WTC11 (cell line): ENCODE results near the gene ATL1. TPM values are rescaled to one million over a fixed set of nuclear protein-coding genes. Genes with fewer than 3 reads are reported as not detected.

ENCODE experiments used
- ATAC-seq: fragments of 200-7000 bp; cut with Tn5 transposase; 2 replicates; pipeline ENCODE4 v1.10.0; 2021; ENCODE audit warnings: mild to moderate bottlenecking, moderate library complexity
- CTCF ChIA-PET: fragments of 300-600 bp; sonication (Branson Sonifier 250); formaldehyde crosslinking; loops from one replicate; lab custom pipeline; 2021; ENCODE audit warnings: antibody characterized with exemption; lab: Charles Lee
- POLR2A ChIA-PET: fragments of 350-600 bp; sonication (Branson Sonifier 250); formaldehyde crosslinking; loops from one replicate; lab custom pipeline; 2021; ENCODE audit warnings: antibody characterized with exemption; lab: Charles Lee
- DNase-seq: peaks from one replicate; pipeline ENCODE4 v3.0.0; 2021; ENCODE audit warnings: low spot score
- H3K27ac Mint-ChIP-seq: 2 replicates; pipeline ENCODE4 v1.8.0; 2021; ENCODE audit warnings: mixed read lengths
- H3K27me3 Mint-ChIP-seq: 2 replicates; pipeline ENCODE4 v1.8.0; 2021; ENCODE audit warnings: low read depth, mild to moderate bottlenecking, moderate library complexity, mixed read lengths
- H3K36me3 Mint-ChIP-seq: 2 replicates; pipeline ENCODE4 v1.8.0; 2021; ENCODE audit warnings: mixed read lengths
- H3K4me1 Mint-ChIP-seq: 2 replicates; pipeline ENCODE4 v1.8.0; 2022; ENCODE audit warnings: mixed read lengths
- H3K4me3 Mint-ChIP-seq: 2 replicates; pipeline ENCODE4 v1.8.0; 2021; ENCODE audit warnings: mild to moderate bottlenecking, moderate library complexity, mixed read lengths
- H3K9me3 Mint-ChIP-seq: 2 replicates; pipeline ENCODE4 v1.8.0; 2021; ENCODE audit warnings: mixed read lengths
- AR ChIP-seq: fragments of 250-450 bp; sonication (Bioruptor Pico); IDR thresholded peaks from 2 replicates; pipeline ENCODE4 v1.9.0; 2021; ENCODE audit warnings: mild to moderate bottlenecking
- ATF3 ChIP-seq: sonication (generic); formaldehyde crosslinking; conservative IDR thresholded peaks from 2 replicates; pipeline ENCODE4 v1.8.1; 2022; ENCODE audit warnings: mild to moderate bottlenecking, missing genetic modification reagents
- NR3C1 ChIP-seq: sonication (generic); formaldehyde crosslinking; conservative IDR thresholded peaks from 2 replicates; pipeline ENCODE4 v1.8.1; 2023; ENCODE audit warnings: low read depth, mild to moderate bottlenecking, missing genetic modification reagents
- ZNF396 ChIP-seq: fragments of 250-450 bp; sonication (Bioruptor Pico); IDR thresholded peaks from 2 replicates; pipeline ENCODE4 v1.8.0; 2021; ENCODE audit warnings: mild to moderate bottlenecking, moderate library complexity, borderline replicate concordance
- total RNA-seq: library from RNA; stranded (reverse); gene quantifications from 3 replicates; pipeline ENCODE4 v1.2.3, GENCODE V29; 2021
- TF ChIP-seq, protein P1 (sequence below): fragments of 250-450 bp; sonication (Bioruptor Pico); IDR thresholded peaks from 2 replicates; pipeline ENCODE4 v1.9.0; 2021; ENCODE audit warnings: mild to moderate bottlenecking, borderline replicate concordance
- TF ChIP-seq, protein P2 (sequence below): sonication (generic); formaldehyde crosslinking; IDR thresholded peaks from 2 replicates; pipeline ENCODE4 v1.8.0; 2022; ENCODE audit warnings: mild to moderate bottlenecking, missing genetic modification reagents
- TF ChIP-seq, protein P3 (sequence below): fragments of 200-600 bp; IDR thresholded peaks from 2 replicates; pipeline ENCODE4 v1.8.0; 2022; ENCODE audit warnings: antibody characterized with exemption

ATL1 gene
- total RNA-seq, 1 experiment from 2014 or later = 3.7 TPM

- TF ChIP-seq, protein P1, sequence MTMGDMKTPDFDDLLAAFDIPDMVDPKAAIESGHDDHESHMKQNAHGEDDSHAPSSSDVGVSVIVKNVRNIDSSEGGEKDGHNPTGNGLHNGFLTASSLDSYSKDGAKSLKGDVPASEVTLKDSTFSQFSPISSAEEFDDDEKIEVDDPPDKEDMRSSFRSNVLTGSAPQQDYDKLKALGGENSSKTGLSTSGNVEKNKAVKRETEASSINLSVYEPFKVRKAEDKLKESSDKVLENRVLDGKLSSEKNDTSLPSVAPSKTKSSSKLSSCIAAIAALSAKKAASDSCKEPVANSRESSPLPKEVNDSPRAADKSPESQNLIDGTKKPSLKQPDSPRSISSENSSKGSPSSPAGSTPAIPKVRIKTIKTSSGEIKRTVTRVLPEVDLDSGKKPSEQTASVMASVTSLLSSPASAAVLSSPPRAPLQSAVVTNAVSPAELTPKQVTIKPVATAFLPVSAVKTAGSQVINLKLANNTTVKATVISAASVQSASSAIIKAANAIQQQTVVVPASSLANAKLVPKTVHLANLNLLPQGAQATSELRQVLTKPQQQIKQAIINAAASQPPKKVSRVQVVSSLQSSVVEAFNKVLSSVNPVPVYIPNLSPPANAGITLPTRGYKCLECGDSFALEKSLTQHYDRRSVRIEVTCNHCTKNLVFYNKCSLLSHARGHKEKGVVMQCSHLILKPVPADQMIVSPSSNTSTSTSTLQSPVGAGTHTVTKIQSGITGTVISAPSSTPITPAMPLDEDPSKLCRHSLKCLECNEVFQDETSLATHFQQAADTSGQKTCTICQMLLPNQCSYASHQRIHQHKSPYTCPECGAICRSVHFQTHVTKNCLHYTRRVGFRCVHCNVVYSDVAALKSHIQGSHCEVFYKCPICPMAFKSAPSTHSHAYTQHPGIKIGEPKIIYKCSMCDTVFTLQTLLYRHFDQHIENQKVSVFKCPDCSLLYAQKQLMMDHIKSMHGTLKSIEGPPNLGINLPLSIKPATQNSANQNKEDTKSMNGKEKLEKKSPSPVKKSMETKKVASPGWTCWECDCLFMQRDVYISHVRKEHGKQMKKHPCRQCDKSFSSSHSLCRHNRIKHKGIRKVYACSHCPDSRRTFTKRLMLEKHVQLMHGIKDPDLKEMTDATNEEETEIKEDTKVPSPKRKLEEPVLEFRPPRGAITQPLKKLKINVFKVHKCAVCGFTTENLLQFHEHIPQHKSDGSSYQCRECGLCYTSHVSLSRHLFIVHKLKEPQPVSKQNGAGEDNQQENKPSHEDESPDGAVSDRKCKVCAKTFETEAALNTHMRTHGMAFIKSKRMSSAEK = no peak
- no peak for TF ChIP-seq AR (CRISPR knock-in tag)
- no peak for TF ChIP-seq ATF3 (CRISPR knock-in tag)
- TF ChIP-seq, protein P2, sequence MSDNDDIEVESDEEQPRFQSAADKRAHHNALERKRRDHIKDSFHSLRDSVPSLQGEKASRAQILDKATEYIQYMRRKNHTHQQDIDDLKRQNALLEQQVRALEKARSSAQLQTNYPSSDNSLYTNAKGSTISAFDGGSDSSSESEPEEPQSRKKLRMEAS (CRISPR knock-in tag) = no peak
- no peak for TF ChIP-seq NR3C1 (CRISPR knock-in tag)
Measured at GRCh38 chr14:50598765-50599164, 38.8 kb downstream of the ATL1 start (continued).

- Mint-ChIP-seq H3K27ac (0 out of 2 replicates have a peak overlapping the region, but pooled peaks have one; percentile 39), H3K4me1 (peaks cover 19% of the 10 kb centered on the region), H3K27me3 (no peaks in the 10 kb centered on the region), H3K9me3 (no peaks in the 10 kb centered on the region), H3K36me3 (no peaks in the 10 kb centered on the region; the same call in 1 of the 2 replicates), H3K4me3 (no peak overlapping the region)
- no peak for TF ChIP-seq AR (CRISPR knock-in tag)
- TF ChIP-seq ZNF396 (CRISPR knock-in tag) = no peak
- TF ChIP-seq, protein P3, sequence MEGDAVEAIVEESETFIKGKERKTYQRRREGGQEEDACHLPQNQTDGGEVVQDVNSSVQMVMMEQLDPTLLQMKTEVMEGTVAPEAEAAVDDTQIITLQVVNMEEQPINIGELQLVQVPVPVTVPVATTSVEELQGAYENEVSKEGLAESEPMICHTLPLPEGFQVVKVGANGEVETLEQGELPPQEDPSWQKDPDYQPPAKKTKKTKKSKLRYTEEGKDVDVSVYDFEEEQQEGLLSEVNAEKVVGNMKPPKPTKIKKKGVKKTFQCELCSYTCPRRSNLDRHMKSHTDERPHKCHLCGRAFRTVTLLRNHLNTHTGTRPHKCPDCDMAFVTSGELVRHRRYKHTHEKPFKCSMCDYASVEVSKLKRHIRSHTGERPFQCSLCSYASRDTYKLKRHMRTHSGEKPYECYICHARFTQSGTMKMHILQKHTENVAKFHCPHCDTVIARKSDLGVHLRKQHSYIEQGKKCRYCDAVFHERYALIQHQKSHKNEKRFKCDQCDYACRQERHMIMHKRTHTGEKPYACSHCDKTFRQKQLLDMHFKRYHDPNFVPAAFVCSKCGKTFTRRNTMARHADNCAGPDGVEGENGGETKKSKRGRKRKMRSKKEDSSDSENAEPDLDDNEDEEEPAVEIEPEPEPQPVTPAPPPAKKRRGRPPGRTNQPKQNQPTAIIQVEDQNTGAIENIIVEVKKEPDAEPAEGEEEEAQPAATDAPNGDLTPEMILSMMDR = no peak
- ChIA-PET POLR2A (interaction anchor here (1.6 kb wide), 1 partner anchor 40 kb away, joined by 5 read pairs; the partner anchor contains the start of gene ATL1), CTCF (interaction anchor here (0.6 to 2.9 kb wide), 16 partner anchors 8 to 260 kb away, joined by 3 to 33 read pairs (median 4); partner anchors contain the start of gene SAV1)
- DNase-seq = no peak
- ATAC-seq = peak; percentile 78
Measured at GRCh38 chr14:50599700-50600444, 39.9 kb downstream of the ATL1 start.
